AG09309 (cell line): ENCODE results near the gene DARS1.

Source experiments
- DNase-seq: peaks from one replicate; pipeline ENCODE4 v3.0.0-alpha.2; 2010; ENCODE audit warnings: low read depth
- H3K4me3 ChIP-seq: 2 replicates; pipeline ENCODE4 v1.5.1; 2011; ENCODE audit warnings: mild to moderate bottlenecking, low read depth, low read length, moderate library complexity; ENCODE audit not compliant: control insufficient read depth
- CTCF ChIP-seq: IDR thresholded peaks from 2 replicates; pipeline ENCODE4 v1.5.1; 2011; ENCODE audit warnings: mild to moderate bottlenecking, low read depth, low read length, inconsistent platforms; ENCODE audit not compliant: insufficient read depth, control insufficient read depth; ENCODE audit errors: missing control alignments

Gene DARS1

GRCh38 chr2:135949451-135950234 is 35.8 kb downstream of the DARS1 start:
- no peak for DNase-seq
- TF ChIP-seq CTCF: no peak

GRCh38 chr2:135948642-135949355 is 36.6 kb downstream of the DARS1 start:
- DNase-seq: peak; percentile 21
- H3K4me3 ChIP-seq: no peak overlapping the region
- no peak for TF ChIP-seq CTCF

More at GRCh38 chr2:135949451-135950234, 35.8 kb downstream of the DARS1 start:
- H3K4me3 ChIP-seq: no peak overlapping the region

- no peak for TF ChIP-seq CTCF
- no peak for DNase-seq
Observed at GRCh38 chr2:135948141-135948540, 37.3 kb downstream of the DARS1 start.

GRCh38 chr2:135947483-135947882 is 37.9 kb downstream of the DARS1 start:
- TF ChIP-seq CTCF: no peak
- no peak for DNase-seq
- no peak overlapping the region for H3K4me3 ChIP-seq

More at GRCh38 chr2:135948141-135948540, 37.3 kb downstream of the DARS1 start:
- no peak overlapping the region for H3K4me3 ChIP-seq

GRCh38 chr2:135945526-135945925 is 39.9 kb downstream of the DARS1 start:
- DNase-seq: no peak

GRCh38 chr2:135944625-135945024 is 40.8 kb downstream of the DARS1 start:
- no peak overlapping the region for H3K4me3 ChIP-seq
- no peak for DNase-seq
- TF ChIP-seq CTCF: no peak

More at GRCh38 chr2:135945526-135945925, 39.9 kb downstream of the DARS1 start:
- no peak overlapping the region for H3K4me3 ChIP-seq
- TF ChIP-seq CTCF: no peak
